ENCODE data around the gene TMEM163.
"Not testable (repeated sequence)": the region's sequence is repeated elsewhere in the genome, so short reads cannot be mapped to it uniquely, and the experiment has no call there.

Gene TMEM163

GRCh38 chr2:134609924-134610513, 108.8 kb downstream of the TMEM163 start:
- no peak for DNase-seq

- DNase-seq, result no peak
Observed at GRCh38 chr2:134603966-134604365, 114.8 kb downstream of the TMEM163 start.

- DNase-seq, result no peak
Observed at GRCh38 chr2:134602666-134603065, 116.1 kb downstream of the TMEM163 start.

- DNase-seq, result no peak
Observed at GRCh38 chr2:134601264-134601663, 117.5 kb downstream of the TMEM163 start.

GRCh38 chr2:134600208-134600607, 118.6 kb downstream of the TMEM163 start:
- no peak for DNase-seq

GRCh38 chr2:134599236-134599635, 119.6 kb downstream of the TMEM163 start:
- DNase-seq, result no peak

- no peak for DNase-seq
Observed at GRCh38 chr2:134594399-134594798, 124.4 kb downstream of the TMEM163 start.

- no peak for DNase-seq
Observed at GRCh38 chr2:134593519-134593918, 125.3 kb downstream of the TMEM163 start.

- DNase-seq, result no peak
Observed at GRCh38 chr2:134592377-134592776, 126.4 kb downstream of the TMEM163 start.

- no peak for DNase-seq
Observed at GRCh38 chr2:134591526-134591925, 127.3 kb downstream of the TMEM163 start.

GRCh38 chr2:134590679-134591078, 128.1 kb downstream of the TMEM163 start:
- no peak for DNase-seq

GRCh38 chr2:134589171-134590083, 129.4 kb downstream of the TMEM163 start:
- DNase-seq, result not testable (repeated sequence)

GRCh38 chr2:134588556-134588955, 130.2 kb downstream of the TMEM163 start:
- DNase-seq, result no peak

GRCh38 chr2:134586326-134586965, 132.4 kb downstream of the TMEM163 start:
- DNase-seq, result no peak

GRCh38 chr2:134583997-134584520, 134.7 kb downstream of the TMEM163 start:
- DNase-seq, result no peak

- no peak for DNase-seq
Observed at GRCh38 chr2:134583462-134583861, 135.3 kb downstream of the TMEM163 start.

- no peak for DNase-seq
Observed at GRCh38 chr2:134582547-134582899, 136.3 kb downstream of the TMEM163 start.

- no peak for DNase-seq
Observed at GRCh38 chr2:134581877-134582546, 136.8 kb downstream of the TMEM163 start.

GRCh38 chr2:134578316-134578715, 140.5 kb downstream of the TMEM163 start:
- DNase-seq, result no peak

- DNase-seq, result no peak
Observed at GRCh38 chr2:134576478-134576877, 142.3 kb downstream of the TMEM163 start.

GRCh38 chr2:134575888-134576287, 142.9 kb downstream of the TMEM163 start:
- DNase-seq, result no peak

- DNase-seq, result no peak
Observed at GRCh38 chr2:134574611-134575330, 144.0 kb downstream of the TMEM163 start.

Data from fibroblast of upper back skin (primary cell).